T-helper 2 cell treated with Interferon-gamma antibody and Interleukin-4, amounts not matched to agents 5 μg/mL and 100 μg/mL, for 36 hours (primary cell): ENCODE measurements around the gene KCNQ5.
"Not testable (repeated sequence)": the region's sequence is repeated elsewhere in the genome, so short reads cannot be mapped to it uniquely, and the experiment has no call there.

Experiments used
- DNase-seq: peaks from one replicate; pipeline ENCODE4 v3.0.0; 2021; ENCODE audit warnings: low spot score
- H3K27ac Mint-ChIP-seq: one replicate; pipeline ENCODE4 v1.8.0; 2021; ENCODE audit warnings: mild to moderate bottlenecking, mixed read lengths
- H3K27me3 Mint-ChIP-seq: one replicate; pipeline ENCODE4 v1.8.0; 2021; ENCODE audit warnings: low read depth, mixed read lengths
- H3K36me3 Mint-ChIP-seq: one replicate; pipeline ENCODE4 v1.8.0; 2021; ENCODE audit warnings: low read depth, mixed read lengths
- H3K4me1 Mint-ChIP-seq: one replicate; pipeline ENCODE4 v1.8.0; 2021; ENCODE audit warnings: low read depth, mixed read lengths
- H3K4me3 Mint-ChIP-seq: one replicate; pipeline ENCODE4 v1.8.0; 2022; ENCODE audit warnings: mild to moderate bottlenecking, moderate library complexity, mixed read lengths
- H3K9me3 Mint-ChIP-seq: one replicate; pipeline ENCODE4 v1.8.0; 2021; ENCODE audit warnings: mixed read lengths

The KCNQ5 gene

GRCh38 chr6:72890671-72891070, 268.8 kb downstream of the KCNQ5 start:
- peaks cover 2% of the 10 kb centered on the region for H3K36me3 Mint-ChIP-seq
- H3K4me3 Mint-ChIP-seq, result no peak overlapping the region
- no peak for DNase-seq
- H3K27ac Mint-ChIP-seq, result no peak overlapping the region
- peaks cover 15% of the 10 kb centered on the region for H3K9me3 Mint-ChIP-seq
- peaks cover 1% of the 10 kb centered on the region for H3K4me1 Mint-ChIP-seq
- no peaks in the 10 kb centered on the region for H3K27me3 Mint-ChIP-seq

- Mint-ChIP-seq H3K4me1 (peaks cover 1% of the 10 kb centered on the region), H3K4me3 (no peak overlapping the region), H3K9me3 (peaks cover 5% of the 10 kb centered on the region), H3K27me3 (no peaks in the 10 kb centered on the region), H3K36me3 (peaks cover 4% of the 10 kb centered on the region), H3K27ac (no peak overlapping the region)
- DNase-seq, result no peak
Measured at GRCh38 chr6:72892901-72893300, 271.0 kb downstream of the KCNQ5 start.

- H3K9me3 Mint-ChIP-seq, result peaks cover 16% of the 10 kb centered on the region
- no peak overlapping the region for H3K4me3 Mint-ChIP-seq
- H3K4me1 Mint-ChIP-seq, result peaks cover 1% of the 10 kb centered on the region
- DNase-seq, result no peak
- H3K36me3 Mint-ChIP-seq, result peaks cover 6% of the 10 kb centered on the region
- H3K27me3 Mint-ChIP-seq, result no peaks in the 10 kb centered on the region
- no peak overlapping the region for H3K27ac Mint-ChIP-seq
Measured at GRCh38 chr6:72894091-72894490, 272.2 kb downstream of the KCNQ5 start.

DNA sequence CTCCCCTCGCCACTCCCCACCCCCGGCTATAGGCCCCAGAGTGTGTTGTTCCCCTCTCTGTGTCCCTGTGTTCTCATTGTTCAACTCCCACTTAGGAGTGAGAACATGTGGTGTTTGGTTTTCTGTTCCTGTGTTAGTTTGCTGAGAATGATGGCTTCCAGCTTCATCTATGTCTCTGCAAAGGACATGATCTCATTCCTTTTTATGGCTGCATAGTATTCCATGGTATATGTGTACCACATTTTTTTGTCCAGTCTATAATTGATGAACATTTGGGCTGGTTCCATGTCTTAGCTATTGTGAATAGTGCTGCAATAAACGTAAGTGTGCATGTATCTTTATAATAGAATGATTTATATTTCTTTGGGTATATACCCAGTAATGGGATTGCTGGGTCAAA, 276.4 kb downstream of the KCNQ5 start:
- DNase-seq, H3K4me1 Mint-ChIP-seq, H3K4me3 Mint-ChIP-seq, H3K27ac Mint-ChIP-seq, H3K36me3 Mint-ChIP-seq, H3K27me3 Mint-ChIP-seq: not testable (repeated sequence)
- peaks cover 18% of the 10 kb centered on the region for H3K9me3 Mint-ChIP-seq

GRCh38 chr6:72905705-72906478, 284.0 kb downstream of the KCNQ5 start:
- H3K4me1 Mint-ChIP-seq, result no peaks in the 10 kb centered on the region
- H3K36me3 Mint-ChIP-seq, result no peaks in the 10 kb centered on the region
- H3K27ac Mint-ChIP-seq, result no peak overlapping the region
- no peaks in the 10 kb centered on the region for H3K9me3 Mint-ChIP-seq
- DNase-seq, result no peak
- no peaks in the 10 kb centered on the region for H3K27me3 Mint-ChIP-seq
- no peak overlapping the region for H3K4me3 Mint-ChIP-seq

- DNase-seq, result no peak
- Mint-ChIP-seq H3K27ac (no peak overlapping the region), H3K27me3 (no peaks in the 10 kb centered on the region), H3K36me3 (no peaks in the 10 kb centered on the region), H3K9me3 (no peaks in the 10 kb centered on the region), H3K4me3 (no peak overlapping the region), H3K4me1 (no peaks in the 10 kb centered on the region)
Measured at GRCh38 chr6:72911463-72912155, 289.7 kb downstream of the KCNQ5 start.

DNA sequence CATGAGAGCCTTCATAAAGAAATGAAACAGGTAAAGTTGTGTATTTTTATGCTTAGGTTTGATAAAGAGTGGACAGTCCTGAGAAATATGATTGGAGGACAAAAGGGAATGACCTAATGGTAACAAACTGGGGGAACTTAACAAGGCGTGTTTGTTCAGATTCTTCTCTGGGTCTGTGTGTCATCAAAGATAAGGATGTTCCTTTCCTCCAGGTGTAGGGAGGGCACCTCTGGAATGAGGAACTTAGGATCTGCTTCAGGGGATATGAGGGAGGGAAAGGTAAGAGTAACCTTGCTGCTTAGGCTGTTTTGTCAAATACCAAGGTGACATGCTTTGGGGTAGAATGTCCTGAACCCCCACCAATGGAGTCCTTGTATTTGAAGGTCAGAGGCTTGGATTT, 291.9 kb downstream of the KCNQ5 start:
- Mint-ChIP-seq H3K27me3 (no peaks in the 10 kb centered on the region), H3K4me1 (no peaks in the 10 kb centered on the region), H3K36me3 (no peaks in the 10 kb centered on the region), H3K27ac (no peak overlapping the region), H3K4me3 (no peak overlapping the region), H3K9me3 (no peaks in the 10 kb centered on the region)
- no peak for DNase-seq

DNA sequence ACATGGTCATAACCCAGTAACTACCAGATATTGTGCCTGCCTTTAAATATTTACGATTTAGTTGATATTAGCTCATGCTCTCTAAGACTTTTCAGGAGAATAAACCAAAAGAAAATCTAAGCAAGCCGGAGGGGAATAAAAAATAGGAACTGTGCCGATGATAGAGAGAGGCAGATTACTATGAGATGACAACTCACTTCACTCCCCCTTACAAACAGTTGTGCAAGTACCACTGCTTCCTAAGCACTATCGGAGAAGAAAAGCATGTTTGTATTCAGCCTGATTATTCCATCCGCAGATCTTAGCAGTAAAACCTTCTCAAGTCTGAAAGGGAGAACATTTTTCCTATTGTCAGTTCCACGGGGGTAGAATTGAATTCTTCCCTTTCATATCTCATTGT, 294.4 kb downstream of the KCNQ5 start:
- Mint-ChIP-seq H3K27ac (no peak overlapping the region), H3K4me3 (no peak overlapping the region), H3K36me3 (no peaks in the 10 kb centered on the region), H3K27me3 (no peaks in the 10 kb centered on the region), H3K9me3 (no peaks in the 10 kb centered on the region), H3K4me1 (no peaks in the 10 kb centered on the region)
- no peak for DNase-seq

DNA sequence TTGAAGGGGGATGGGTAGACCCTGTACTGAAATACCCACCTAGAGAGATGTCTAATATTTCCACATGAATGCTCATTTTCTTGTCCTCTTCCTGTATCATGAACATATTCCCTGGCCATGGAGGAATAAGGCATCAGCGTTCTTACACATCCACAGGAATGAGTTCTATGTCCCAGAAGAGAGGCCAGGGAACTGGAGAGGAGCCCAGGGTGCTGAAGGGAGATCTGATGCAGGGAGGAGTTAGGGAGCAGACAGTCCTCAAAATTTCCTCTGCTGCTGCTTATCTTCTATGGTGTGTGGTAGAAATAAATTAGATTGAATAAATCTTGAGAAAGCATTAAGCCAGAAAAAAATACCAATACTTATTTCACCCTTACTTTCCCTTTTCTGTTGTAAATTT, 295.0 kb downstream of the KCNQ5 start:
- Mint-ChIP-seq H3K9me3 (no peaks in the 10 kb centered on the region), H3K27ac (no peak overlapping the region), H3K36me3 (no peaks in the 10 kb centered on the region), H3K27me3 (no peaks in the 10 kb centered on the region), H3K4me1 (no peaks in the 10 kb centered on the region), H3K4me3 (no peak overlapping the region)
- DNase-seq, result no peak

GRCh38 chr6:72922401-72922800, 300.5 kb downstream of the KCNQ5 start:
- Mint-ChIP-seq H3K4me1 (no peaks in the 10 kb centered on the region), H3K36me3 (no peaks in the 10 kb centered on the region), H3K9me3 (no peaks in the 10 kb centered on the region), H3K27me3 (no peaks in the 10 kb centered on the region), H3K27ac (no peak overlapping the region), H3K4me3 (no peak overlapping the region)
- DNase-seq, result no peak

- DNase-seq, result no peak
- H3K36me3 Mint-ChIP-seq, result no peaks in the 10 kb centered on the region
- H3K4me1 Mint-ChIP-seq, result no peaks in the 10 kb centered on the region
- H3K27me3 Mint-ChIP-seq, result no peaks in the 10 kb centered on the region
- no peaks in the 10 kb centered on the region for H3K9me3 Mint-ChIP-seq
- H3K4me3 Mint-ChIP-seq, result no peak overlapping the region
- H3K27ac Mint-ChIP-seq, result no peak overlapping the region
Measured at GRCh38 chr6:72925136-72925535, 303.3 kb downstream of the KCNQ5 start.

GRCh38 chr6:72930556-72931132, 308.8 kb downstream of the KCNQ5 start:
- Mint-ChIP-seq H3K4me1 (no peaks in the 10 kb centered on the region), H3K27ac (no peak overlapping the region), H3K36me3 (no peaks in the 10 kb centered on the region), H3K9me3 (no peaks in the 10 kb centered on the region), H3K4me3 (no peak overlapping the region), H3K27me3 (no peaks in the 10 kb centered on the region)
- DNase-seq, result no peak

DNA sequence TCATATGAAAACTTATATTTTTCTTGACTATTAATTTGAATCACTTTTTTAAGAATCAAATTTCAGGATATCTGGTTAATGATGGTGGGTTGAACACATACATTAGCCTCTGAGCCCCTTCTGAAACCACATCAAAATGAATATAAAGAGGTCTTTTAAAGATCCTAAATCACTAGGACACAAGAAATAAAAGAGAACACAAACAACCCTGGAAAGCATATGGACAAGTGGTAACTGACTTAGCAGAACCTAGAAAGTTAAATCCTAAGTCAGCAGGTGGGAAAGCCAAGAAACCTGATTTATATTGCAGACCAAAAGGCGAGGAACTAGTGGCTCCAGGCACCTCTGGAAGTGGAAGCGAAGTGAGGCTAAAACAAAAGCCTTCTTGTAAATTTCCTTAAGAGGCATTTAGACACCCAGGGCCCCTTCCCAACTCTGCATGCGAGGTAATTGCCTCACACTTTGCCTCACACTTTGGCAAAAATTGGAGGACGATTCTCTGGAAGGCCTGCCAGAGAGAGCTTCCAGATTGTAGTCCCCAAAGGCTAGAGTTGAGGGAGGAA, 309.5 kb downstream of the KCNQ5 start:
- no peak for DNase-seq
- Mint-ChIP-seq H3K4me1 (no peaks in the 10 kb centered on the region), H3K36me3 (no peaks in the 10 kb centered on the region), H3K4me3 (no peak overlapping the region), H3K27me3 (no peaks in the 10 kb centered on the region), H3K9me3 (no peaks in the 10 kb centered on the region), H3K27ac (no peak overlapping the region)

GRCh38 chr6:72933233-72933632, 311.4 kb downstream of the KCNQ5 start:
- no peaks in the 10 kb centered on the region for H3K9me3 Mint-ChIP-seq
- H3K27ac Mint-ChIP-seq, result no peak overlapping the region
- no peaks in the 10 kb centered on the region for H3K36me3 Mint-ChIP-seq
- no peaks in the 10 kb centered on the region for H3K27me3 Mint-ChIP-seq
- no peaks in the 10 kb centered on the region for H3K4me1 Mint-ChIP-seq
- DNase-seq, result no peak
- no peak overlapping the region for H3K4me3 Mint-ChIP-seq
